Dedifferentiated amniotic fluid mesenchymal stem cell (primary cell): ENCODE results near the gene INPP5A.

Experiments
- DNase-seq: peaks from one replicate; pipeline ENCODE4 v3.0.0-alpha.2; 2016; ENCODE audit errors: extremely low spot score

The INPP5A gene

GRCh38 chr10:132721725-132722124, 184.1 kb downstream of the INPP5A start:
- DNase-seq = peak; percentile 31

GRCh38 chr10:132722394-132723329, 185.1 kb downstream of the INPP5A start:
- DNase-seq = no peak

GRCh38 chr10:132723330-132723970, 185.9 kb downstream of the INPP5A start:
- DNase-seq = no peak

- no peak for DNase-seq
These were observed 186.9 kb downstream of the INPP5A start for GRCh38 chr10:132724446-132724845.

DNA sequence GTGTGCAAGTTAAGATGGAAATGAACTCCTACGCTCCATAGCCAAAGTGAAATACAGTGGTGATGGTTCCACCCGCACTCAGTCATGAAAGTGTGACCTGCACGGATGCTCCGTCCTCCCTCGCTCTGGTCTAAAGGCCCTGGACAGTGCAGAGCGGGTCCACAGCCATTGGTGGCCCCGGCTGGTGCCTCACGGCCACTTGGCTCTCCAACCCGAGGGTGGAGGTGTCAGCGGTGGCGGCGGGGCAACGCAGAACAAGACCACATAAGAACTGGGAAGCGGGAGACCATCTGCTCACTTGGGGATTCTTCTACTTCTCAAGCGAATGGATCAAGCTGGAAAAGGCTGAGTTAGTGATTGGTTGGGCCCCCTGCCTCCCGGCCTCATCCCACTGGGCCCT, 187.6 kb downstream of the INPP5A start:
- DNase-seq = no peak

DNA sequence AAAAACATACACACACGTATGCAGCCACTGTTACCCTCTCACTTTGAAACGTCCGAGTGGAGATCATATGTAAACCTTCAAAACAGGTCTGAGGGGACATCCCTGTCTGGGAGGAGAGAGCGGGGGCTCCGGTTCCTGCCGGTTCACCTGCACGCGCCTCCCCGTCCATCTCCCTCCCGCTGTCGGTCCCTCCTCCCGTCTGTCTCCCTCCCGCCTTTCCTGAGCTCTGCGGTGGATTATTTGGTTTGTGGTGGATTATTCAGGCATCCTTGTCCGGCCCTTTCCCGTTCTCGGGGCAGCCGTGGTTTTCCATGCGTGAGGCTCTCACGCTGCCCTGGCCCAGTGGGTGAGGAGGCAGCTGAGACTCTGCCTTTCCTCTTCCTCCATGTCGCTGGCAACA, 188.6 kb downstream of the INPP5A start:
- no peak for DNase-seq

GRCh38 chr10:132726951-132727350, 189.4 kb downstream of the INPP5A start:
- no peak for DNase-seq

DNA sequence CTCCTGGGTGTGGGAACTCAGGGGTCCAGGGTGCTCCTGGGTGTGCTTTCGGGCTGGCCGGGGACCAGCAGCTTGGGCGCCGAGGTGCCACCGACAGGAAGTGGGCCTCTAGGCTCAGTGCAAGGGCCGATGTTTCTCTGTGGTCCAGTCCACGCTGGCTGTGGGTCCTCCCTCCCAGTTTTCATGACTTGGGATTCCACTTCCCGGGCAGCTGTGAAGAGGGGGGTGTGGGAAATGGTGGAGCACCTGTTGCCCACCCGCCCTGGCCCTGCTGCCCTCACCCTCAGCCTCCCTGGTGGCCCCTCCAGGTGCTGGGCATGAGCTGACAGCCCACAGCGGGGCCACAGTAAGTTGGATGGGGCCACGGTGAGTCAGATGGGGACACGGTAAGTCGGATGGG, 189.8 kb downstream of the INPP5A start:
- DNase-seq = no peak

- DNase-seq = no peak
These were observed 190.7 kb downstream of the INPP5A start for GRCh38 chr10:132728321-132728720.

GRCh38 chr10:132728741-132729140, 191.2 kb downstream of the INPP5A start:
- no peak for DNase-seq

DNA sequence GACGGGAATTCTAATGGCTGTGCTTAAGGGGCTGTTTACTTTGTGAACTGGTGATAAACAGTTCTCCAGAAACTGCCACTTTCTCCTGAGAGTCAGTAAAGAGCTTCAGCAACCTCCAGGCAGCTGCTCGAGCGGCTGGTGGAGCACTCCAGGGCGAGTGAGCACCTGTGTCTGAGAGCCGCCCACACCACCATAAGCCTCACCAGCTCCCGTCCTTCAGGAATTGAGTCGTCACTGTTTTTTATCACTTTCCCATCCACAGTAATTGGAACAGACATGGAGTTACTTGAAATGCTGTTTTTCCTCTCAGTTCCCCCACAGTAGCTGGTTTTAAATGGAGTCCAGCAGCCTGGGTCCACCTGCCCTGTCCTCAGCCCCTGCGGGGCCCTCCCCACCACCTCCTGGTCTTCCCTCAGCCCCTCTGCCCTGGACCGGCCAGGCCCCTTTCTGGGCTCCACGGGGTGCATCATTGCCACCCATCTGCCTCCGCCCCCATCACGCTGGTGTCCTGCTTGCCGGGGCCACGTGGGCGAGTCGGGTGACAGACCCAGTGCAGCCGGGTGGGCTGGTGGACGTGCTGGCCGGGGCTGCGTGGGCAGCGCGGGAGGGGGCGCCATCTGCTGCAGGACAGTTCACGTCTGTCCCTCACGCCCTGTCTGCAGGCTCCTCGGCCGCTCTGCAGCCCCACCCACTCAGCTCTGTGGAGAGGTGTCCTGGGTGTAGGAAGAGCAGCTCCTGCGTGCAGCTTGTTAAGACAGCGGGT, 192.4 kb downstream of the INPP5A start:
- DNase-seq = no peak

DNA sequence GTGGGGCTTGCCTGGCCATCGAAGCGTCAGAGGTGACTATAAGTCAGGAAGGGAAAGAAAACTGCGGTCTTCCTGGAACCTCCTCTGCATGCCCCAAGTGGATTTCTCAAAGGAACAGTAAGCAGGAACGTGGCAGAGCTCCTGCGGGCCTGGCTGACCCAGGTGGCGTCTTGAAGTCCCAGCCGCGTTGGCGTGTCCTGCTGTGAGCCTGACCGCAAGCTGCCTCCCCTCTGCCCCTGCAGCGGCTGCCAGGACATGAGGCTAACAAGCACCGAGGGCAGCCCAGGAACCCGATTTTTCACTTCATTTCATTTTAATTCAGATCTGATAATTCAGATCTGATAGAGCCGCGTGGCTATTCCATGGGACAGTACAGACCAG, 193.0 kb downstream of the INPP5A start:
- no peak for DNase-seq

DNA sequence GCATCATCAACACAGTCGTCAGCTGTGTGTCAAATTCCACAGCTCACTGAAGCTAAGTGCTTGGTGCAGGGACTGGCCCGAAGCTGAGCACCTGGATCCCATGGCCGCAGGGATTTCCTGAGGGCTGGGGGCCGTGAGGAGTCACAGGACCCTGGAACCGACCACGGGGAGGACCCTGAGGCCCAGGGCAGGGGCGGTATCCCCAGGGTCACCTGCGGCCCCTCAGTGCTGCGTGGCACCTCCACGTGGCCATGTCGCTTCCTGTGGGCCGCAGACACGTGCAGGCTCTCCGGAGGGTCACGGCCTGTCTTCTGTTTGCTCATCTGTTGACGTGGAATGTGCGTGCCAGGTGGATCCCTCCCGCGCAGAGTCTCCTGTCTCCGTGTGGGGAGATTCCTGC, 194.9 kb downstream of the INPP5A start:
- DNase-seq = no peak

GRCh38 chr10:132733926-132734325, 196.3 kb downstream of the INPP5A start:
- no peak for DNase-seq

GRCh38 chr10:132735341-132735775, 197.8 kb downstream of the INPP5A start:
- no peak for DNase-seq

GRCh38 chr10:132735923-132736391, 198.4 kb downstream of the INPP5A start:
- no peak for DNase-seq

DNA sequence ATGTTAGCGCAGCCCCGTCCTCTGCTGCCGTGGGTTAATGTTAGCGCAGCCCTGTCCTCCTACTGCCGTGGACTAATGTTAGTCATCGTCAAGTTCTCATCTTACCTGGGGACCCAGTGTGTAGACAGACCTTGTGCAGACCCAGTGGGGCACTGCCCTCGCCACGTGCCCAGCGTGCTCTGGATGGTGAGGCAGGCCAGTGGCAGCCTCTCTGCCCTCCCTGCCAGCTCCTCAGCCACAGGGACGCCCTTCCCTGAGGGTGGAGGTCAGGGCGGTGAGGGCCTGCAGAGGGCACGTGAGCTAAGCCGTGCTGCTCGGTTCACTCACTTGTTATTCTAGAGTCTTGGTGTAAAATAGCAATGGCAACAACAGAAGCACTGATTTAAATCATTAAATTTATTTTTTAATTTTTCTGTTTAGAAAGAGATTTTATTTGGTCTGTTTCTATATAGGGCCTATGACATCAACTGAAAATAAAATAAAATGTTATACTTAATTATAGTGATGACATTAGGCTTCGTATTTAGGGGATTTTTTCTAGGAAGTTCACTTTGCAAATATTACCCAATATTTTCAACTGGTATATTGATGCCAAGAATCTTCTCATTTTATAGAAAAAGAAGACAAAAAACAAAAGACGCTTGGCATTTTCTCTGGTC, 199.9 kb downstream of the INPP5A start:
- no peak for DNase-seq

DNA sequence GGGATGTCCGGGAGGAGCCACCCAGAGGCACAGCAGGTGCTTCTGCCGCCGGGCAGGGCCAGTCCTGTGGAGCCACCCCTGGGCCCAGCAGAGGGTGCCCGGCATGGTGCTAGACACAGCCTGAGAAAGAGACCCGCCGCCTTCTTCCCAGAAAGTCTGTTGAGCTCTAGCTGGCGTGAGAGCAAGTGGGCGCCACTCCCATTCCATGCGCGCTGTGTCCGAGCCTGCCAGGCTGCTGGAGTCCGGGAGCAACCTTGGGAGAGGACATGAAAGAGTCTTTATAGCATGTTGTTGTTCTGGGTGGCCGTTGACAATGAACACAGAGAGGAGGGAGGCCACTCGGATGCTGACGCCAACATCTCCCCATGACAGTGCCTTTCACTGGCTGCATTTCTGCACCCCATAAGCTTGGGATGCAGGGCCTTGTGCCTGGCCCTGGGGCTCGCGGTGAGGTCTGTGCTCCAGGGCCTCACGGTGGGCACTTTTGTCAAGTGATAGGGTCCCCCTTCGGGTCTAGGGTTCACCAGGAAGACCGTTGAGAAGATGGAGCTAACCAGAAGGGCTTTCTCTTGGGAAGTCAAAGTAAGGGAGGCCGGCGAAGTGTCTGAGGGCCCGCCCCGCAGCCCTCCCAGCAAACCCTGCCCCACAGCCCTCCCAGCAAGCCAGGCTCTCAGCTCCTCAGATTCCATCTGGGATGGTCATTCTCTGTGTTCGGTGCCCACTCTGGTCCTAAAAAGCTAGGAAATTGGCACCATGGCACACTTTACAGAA, 201.1 kb downstream of the INPP5A start:
- no peak for DNase-seq

DNA sequence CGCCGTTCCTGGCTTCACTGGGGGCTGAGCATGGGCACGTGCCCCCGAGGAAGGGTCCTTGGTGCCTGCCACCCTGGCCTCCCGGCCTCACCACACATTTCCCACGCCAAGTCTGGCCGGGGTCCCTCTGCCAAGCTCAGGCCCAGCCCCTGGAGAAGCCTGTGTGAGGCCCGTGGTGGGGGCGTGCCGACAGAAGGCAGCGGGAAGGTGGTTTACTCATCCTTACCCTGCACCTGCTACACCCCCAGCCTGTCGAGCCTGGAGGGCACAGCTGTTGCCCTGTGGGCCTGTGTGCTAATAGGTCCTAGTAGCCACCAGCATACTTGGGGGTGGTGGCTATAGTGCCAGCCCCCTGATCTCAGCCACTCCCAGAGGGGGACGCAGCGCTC, 201.6 kb downstream of the INPP5A start:
- DNase-seq = no peak

GRCh38 chr10:132740588-132740987, 203.0 kb downstream of the INPP5A start:
- no peak for DNase-seq
